Measurements from ENCODE around the gene TASL. TPM values are rescaled to one million over a fixed set of nuclear protein-coding genes. Genes with fewer than 3 reads are reported as not detected.
"Not testable (repeated sequence)": the region's sequence is repeated elsewhere in the genome, so short reads cannot be mapped to it uniquely, and the experiment has no call there.

The TASL gene
- total RNA-seq, 6 experiments from 2014 or later, result not detected

DNA sequence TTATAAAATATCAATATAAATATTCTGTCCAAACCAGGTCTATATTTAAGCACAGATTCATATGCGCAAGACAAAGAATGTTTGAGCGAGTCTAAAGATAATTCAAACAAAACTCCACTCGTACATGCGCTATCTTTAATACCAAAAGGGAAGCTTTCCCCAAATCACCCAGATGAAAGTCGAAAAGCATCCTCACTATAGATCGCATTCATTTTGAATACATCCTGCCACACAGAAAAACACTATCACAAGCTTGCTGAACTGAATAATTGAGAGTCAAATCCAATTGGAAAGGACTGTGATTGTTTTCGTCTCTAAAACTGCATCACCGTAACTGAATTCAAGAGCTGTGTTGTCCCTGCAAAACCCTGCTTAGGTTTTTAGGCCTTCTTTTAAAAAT lies 685 bp downstream of the TASL start:
- DNase-seq, result no peak
- Mint-ChIP-seq H3K27ac (no peak overlapping the region), H3K36me3 (ENCODE audit: low read depth) (no peaks in the 10 kb centered on the region), H3K9me3 (no peaks in the 10 kb centered on the region), H3K4me1 (ENCODE audit: low read depth) (no peaks in the 10 kb centered on the region), H3K4me3 (no peak overlapping the region), H3K27me3 (ENCODE audit: insufficient read depth) (no peaks in the 10 kb centered on the region; the same call in 1 of the 2 replicates)
- TF ChIP-seq, protein P1, sequence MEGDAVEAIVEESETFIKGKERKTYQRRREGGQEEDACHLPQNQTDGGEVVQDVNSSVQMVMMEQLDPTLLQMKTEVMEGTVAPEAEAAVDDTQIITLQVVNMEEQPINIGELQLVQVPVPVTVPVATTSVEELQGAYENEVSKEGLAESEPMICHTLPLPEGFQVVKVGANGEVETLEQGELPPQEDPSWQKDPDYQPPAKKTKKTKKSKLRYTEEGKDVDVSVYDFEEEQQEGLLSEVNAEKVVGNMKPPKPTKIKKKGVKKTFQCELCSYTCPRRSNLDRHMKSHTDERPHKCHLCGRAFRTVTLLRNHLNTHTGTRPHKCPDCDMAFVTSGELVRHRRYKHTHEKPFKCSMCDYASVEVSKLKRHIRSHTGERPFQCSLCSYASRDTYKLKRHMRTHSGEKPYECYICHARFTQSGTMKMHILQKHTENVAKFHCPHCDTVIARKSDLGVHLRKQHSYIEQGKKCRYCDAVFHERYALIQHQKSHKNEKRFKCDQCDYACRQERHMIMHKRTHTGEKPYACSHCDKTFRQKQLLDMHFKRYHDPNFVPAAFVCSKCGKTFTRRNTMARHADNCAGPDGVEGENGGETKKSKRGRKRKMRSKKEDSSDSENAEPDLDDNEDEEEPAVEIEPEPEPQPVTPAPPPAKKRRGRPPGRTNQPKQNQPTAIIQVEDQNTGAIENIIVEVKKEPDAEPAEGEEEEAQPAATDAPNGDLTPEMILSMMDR (IDR thresholded peaks at IDR 0.05), result no peak

DNA sequence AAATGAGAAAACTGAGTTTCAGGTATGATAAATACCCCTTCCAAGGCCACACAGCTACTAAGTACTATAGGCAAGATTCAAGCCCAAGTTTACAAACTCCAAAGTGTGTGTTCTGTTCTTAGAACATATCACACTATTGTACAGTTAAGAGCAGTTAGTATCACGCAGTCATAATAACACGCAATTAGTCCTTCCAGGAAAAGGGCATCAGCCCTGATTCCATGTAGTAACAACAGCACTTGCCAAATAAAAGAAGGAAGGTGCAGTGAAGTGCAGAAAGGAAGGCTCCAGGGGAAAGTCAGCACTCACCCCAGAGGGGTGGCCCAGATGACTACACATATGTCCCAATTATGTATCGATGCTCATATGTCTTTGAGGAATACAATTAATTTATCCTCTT lies 4.4 kb downstream of the TASL start:
- no peaks in the 10 kb centered on the region for H3K9me3 Mint-ChIP-seq
- no peak overlapping the region for H3K27ac Mint-ChIP-seq
- H3K27me3 Mint-ChIP-seq (ENCODE audit: insufficient read depth), result no peaks in the 10 kb centered on the region; the same call in 1 of the 2 replicates
- H3K36me3 Mint-ChIP-seq (ENCODE audit: low read depth), result no peaks in the 10 kb centered on the region
- peaks cover 8% of the 10 kb centered on the region for H3K4me1 Mint-ChIP-seq (ENCODE audit: low read depth)
- no peak for DNase-seq
- TF ChIP-seq, protein P1 (IDR thresholded peaks at IDR 0.05), result no peak
- no peak overlapping the region for H3K4me3 Mint-ChIP-seq

DNA sequence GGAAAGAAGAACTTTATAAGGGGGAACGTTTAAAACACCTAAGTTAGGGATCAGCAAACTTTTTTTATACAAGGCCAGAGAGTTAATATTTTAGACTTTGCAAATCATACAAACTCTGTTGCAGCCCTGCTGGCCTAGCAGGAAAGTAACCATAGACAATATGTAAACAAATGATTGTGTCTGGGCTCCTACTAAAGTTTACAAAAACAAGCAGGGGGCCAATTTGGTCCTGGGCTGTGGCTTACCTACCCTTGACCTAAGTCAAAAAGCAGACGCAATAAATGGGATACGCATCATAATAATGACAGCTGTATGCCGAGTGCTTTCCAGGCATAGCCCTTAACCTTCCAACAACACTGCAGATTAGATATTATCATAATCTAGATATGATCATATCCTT lies 4.9 kb downstream of the TASL start:
- no peaks in the 10 kb centered on the region; the same call in 1 of the 2 replicates for H3K27me3 Mint-ChIP-seq (ENCODE audit: insufficient read depth)
- H3K36me3 Mint-ChIP-seq (ENCODE audit: low read depth), result no peaks in the 10 kb centered on the region
- TF ChIP-seq, protein P1 (IDR thresholded peaks at IDR 0.05), result no peak
- H3K9me3 Mint-ChIP-seq, result no peaks in the 10 kb centered on the region
- no peak overlapping the region for H3K27ac Mint-ChIP-seq
- no peak for DNase-seq
- H3K4me1 Mint-ChIP-seq (ENCODE audit: low read depth), result peaks cover 10% of the 10 kb centered on the region
- H3K4me3 Mint-ChIP-seq, result no peak overlapping the region

DNA sequence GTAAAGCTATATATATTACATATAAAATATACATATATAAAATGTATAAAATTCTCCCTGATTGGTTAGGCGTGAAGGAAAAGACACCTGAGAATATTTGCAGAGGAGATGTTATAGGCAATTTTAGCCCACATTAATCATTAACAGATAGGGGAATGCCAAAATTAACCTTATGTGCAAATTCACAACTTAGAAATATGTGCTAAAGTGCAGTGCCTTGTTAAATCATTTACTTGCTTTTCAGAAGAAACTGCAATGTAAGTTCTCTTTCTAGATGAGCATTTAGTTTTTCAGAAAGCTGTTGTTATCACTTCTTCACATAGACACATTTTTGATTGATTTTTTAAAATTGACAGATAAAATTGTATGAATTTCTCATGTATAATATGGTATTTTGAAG lies 5.6 kb downstream of the TASL start:
- no peaks in the 10 kb centered on the region for H3K9me3 Mint-ChIP-seq
- H3K4me3 Mint-ChIP-seq, result no peak overlapping the region
- no peaks in the 10 kb centered on the region for H3K36me3 Mint-ChIP-seq (ENCODE audit: low read depth)
- H3K4me1 Mint-ChIP-seq (ENCODE audit: low read depth), result peaks cover 10% of the 10 kb centered on the region
- TF ChIP-seq, protein P1 (IDR thresholded peaks at IDR 0.05), result no peak
- H3K27me3 Mint-ChIP-seq (ENCODE audit: insufficient read depth), result no peaks in the 10 kb centered on the region; the same call in 1 of the 2 replicates
- no peak overlapping the region for H3K27ac Mint-ChIP-seq
- DNase-seq, result no peak

DNA sequence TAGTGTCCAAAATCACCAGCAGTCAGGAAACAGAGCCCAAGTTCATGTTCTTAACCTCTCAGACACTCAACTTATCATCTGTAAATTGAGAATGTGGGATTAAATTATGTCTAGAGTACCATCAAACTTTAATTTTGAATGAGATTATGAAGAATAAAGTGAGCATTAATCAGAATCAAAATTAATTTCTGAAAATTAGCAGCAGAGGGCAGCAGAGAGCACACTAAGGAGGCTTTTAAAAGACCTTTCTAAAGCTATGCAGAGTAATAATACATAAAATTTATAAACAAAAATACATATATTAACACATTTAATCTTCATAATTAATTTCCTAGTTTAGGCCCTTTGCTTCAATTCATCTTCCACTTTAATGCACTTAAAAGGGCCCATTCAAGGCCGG lies 7.1 kb downstream of the TASL start:
- H3K27me3 Mint-ChIP-seq (ENCODE audit: insufficient read depth), result no peaks in the 10 kb centered on the region; the same call in 1 of the 2 replicates
- H3K9me3 Mint-ChIP-seq, result no peaks in the 10 kb centered on the region
- H3K4me3 Mint-ChIP-seq, result no peak overlapping the region
- peak; percentile 0 for DNase-seq
- no peaks in the 10 kb centered on the region for H3K36me3 Mint-ChIP-seq (ENCODE audit: low read depth)
- TF ChIP-seq, protein P1 (IDR thresholded peaks at IDR 0.05), result peak; percentile 76
- H3K4me1 Mint-ChIP-seq (ENCODE audit: low read depth), result peaks cover 10% of the 10 kb centered on the region
- H3K27ac Mint-ChIP-seq, result no peak overlapping the region

DNA sequence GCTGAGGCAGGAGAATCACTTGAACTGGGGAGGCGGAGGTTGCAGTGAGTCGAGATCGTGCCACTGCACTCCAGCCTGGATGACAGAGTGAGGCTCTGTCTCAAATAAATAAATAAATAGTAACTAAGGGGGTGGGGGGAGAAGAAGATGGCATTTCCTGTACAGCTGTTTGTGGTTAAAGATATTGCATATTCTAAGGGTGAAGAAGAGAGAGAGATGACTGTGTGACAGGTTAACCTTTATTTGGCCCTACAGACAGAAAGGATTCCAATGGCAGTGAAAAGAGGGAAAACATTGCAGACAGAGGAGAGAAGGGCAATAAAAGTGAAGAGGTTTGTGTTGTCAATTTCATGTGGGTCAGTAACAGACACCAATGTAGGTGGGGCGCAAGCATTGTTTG lies 9.4 kb downstream of the TASL start:
- peak; percentile 51 for DNase-seq
- Mint-ChIP-seq H3K4me1 (ENCODE audit: low read depth) (peaks cover 10% of the 10 kb centered on the region), H3K27ac (peak overlapping the region; percentile 11; the same call in 1 of the 2 replicates), H3K9me3 (no peaks in the 10 kb centered on the region), H3K36me3 (ENCODE audit: low read depth) (no peaks in the 10 kb centered on the region), H3K27me3 (ENCODE audit: insufficient read depth) (no peaks in the 10 kb centered on the region), H3K4me3 (no peak overlapping the region)
- TF ChIP-seq, protein P1 (IDR thresholded peaks at IDR 0.05), result no peak

DNA sequence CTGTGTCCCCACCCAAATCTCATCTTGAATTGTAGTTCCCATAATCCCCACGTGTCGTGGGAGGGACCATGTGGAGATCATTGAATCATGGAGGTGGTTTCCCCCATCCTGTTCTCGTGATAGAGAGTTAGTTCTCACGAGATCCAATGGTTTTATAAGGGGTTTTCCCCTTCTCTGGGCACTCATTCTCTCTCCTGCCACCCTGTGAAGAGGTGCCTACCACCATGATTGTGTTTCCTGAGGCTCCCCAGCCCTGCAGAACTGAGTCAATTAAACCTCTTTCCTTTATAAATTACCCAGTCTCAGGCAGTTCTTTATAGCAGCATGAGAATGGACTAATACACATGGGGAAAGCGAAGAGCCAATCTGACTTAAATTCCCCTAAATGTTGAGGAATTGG lies 14.5 kb downstream of the TASL start:
- H3K4me1 Mint-ChIP-seq (ENCODE audit: low read depth); DNase-seq; H3K4me3 Mint-ChIP-seq; H3K9me3 Mint-ChIP-seq; H3K36me3 Mint-ChIP-seq (ENCODE audit: low read depth); H3K27me3 Mint-ChIP-seq (ENCODE audit: insufficient read depth); H3K27ac Mint-ChIP-seq: not testable (repeated sequence)
